HG02678 (cell line): ENCODE results near the gene TTBK2.

Experiments
- ATAC-seq: cut with Tn5 transposase; IDR thresholded peaks from one replicate; pipeline ENCODE4 v1.9.1; 2021; ENCODE audit warnings: mild to moderate bottlenecking, moderate library complexity; ENCODE audit not compliant: unreplicated experiment

Gene TTBK2

DNA sequence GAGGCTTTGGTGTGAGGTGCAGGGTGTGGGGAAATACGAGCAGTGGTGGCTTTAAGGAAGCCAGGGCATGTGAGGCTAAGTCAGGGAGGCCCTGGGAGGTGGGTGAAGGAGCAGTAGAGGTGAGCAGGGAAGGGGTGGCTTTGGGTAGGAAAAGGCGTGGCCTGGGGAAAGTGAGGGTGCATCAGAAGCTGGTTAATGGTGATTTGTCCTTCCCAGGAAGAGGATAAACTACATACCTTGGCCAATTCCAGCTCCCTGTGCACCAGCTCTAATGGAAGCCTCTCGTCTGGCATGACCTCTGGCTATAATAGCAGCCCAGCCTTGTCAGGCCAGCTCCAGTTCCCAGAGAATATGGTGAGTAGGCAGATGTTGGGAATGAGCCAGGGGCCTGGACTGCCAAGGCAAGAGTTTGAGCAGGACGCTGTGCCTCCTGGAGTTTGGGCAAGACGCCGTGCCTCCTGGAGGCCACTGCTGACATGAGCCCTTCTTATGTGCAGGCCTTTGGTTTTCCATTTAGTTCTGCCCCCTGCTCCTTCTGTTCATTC, 225.0 kb downstream of the TTBK2 start:
- ATAC-seq, result no peak

DNA sequence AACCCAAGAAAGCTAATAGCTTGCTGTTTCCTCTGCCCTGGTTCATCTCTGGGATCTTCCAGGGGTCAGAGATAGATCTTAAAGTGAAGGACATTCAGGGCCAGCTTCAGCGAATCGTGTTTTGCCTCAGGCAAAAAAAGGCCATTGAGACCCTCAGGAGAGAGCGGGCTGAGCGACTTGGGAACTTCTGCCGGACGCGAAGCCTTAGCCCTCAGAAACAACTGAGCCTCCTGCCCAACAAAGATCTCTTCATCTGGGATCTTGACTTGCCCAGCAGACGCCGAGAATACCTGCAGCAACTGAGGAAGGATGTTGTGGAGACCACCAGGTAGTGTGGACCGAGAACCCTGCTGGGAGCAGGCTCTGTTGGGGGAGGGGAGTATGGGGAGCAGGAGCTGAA, 226.2 kb downstream of the TTBK2 start:
- no peak for ATAC-seq

DNA sequence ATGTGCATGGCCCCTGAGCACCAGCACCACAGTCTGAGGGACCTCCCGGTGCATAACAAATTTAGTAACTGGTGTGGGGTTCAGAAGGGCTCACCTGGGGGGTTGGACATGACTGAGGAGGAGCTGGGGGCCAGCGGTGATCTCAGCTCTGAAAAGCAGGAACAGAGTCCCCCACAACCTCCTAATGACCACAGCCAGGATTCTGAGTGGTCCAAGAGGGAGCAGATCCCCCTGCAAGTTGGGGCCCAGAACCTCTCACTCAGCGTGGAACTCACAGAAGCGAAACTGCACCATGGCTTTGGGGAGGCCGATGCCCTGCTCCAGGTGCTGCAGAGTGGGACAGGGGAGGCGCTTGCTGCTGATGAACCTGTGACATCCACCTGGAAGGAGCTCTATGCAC, 226.6 kb downstream of the TTBK2 start:
- ATAC-seq, result no peak

DNA sequence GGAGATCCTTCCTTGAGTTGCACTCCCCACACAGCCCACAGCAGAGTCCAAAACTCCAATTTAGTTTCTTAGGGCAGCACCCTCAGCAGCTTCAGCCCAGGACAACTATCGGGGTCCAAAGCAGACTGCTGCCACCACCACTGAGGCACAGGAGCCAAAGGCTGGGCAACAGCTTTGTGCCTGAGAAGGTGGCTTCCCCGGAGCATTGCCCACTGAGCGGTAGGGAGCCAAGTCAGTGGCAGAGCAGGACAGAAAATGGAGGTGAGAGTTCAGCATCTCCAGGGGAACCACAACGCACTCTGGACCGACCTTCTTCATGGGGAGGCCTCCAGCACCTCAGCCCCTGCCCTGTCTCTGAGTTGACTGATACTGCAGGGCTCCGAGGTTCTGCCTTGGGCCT, 227.1 kb downstream of the TTBK2 start:
- ATAC-seq, result no peak

DNA sequence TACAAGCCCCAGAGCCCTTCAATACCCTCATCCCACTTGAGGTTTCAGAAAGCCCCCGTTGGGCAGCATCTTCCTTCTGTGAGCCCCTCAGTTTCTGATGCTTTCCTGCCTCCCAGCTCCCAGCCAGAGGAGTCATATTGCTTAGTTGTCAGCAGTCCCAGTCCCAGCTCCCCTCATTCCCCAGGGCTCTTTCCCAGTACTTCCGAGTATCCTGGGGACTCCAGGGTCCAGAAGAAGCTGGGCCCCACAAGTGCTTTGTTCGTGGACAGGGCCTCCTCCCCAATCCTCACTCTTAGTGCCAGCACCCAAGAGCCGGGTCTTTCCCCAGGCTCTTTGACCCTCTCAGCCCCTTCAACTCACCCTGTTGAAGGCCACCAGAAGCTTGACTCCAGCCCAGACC, 227.6 kb downstream of the TTBK2 start:
- no peak for ATAC-seq

DNA sequence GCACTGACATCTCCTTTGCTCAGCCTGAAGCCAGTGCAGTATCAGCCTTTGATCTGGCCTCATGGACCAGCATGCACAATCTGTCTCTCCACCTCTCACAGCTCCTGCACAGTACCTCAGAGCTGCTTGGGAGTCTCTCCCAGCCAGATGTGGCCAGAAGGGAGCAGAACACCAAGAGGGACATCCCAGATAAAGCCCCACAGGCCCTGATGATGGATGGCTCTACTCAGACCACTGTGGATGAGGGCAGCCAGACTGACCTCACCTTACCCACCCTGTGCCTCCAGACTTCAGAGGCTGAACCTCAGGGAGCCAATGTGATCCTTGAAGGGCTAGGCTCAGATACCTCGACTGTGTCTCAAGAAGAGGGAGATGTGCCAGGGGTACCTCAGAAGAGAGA, 228.0 kb downstream of the TTBK2 start:
- no peak for ATAC-seq

DNA sequence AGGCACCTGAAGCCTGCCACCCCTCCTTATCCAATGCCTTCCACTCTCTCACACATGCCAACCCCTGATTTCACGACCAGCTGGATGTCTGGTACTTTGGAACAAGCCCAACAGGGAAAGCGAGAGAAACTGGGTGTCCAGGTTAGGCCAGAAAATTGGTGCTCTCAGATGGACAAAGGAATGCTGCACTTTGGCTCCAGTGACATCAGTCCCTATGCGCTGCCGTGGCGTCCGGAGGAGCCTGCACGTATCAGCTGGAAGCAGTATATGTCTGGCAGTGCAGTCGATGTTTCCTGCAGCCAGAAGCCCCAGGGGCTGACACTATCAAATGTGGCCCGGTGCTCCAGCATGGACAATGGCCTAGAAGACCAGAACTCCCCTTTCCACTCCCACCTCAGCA, 228.8 kb downstream of the TTBK2 start:
- no peak for ATAC-seq

DNA sequence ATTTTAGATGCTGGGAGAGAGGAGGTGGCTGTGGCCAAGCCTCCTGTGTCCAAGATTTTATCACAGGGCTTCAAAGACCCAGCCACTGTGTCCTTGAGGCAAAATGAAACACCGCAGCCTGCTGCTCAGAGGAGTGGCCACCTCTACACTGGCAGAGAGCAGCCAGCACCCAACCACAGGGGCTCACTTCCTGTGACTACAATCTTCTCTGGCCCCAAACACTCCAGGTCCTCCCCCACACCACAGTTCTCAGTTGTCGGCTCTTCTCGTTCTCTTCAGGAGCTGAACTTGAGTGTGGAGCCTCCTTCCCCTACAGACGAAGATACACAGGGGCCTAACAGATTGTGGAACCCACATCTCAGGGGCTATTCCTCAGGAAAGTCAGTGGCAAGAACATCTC, 229.3 kb downstream of the TTBK2 start:
- ATAC-seq, result no peak
